ENCODE results near the gene DUSP2. TPM values are rescaled to one million over a fixed set of nuclear protein-coding genes. Genes with fewer than 3 reads are reported as not detected.

The DUSP2 gene
- total RNA-seq, 4 donors from 2014 or later: 2.4 to 33.3 (median 6.2) TPM

DNA sequence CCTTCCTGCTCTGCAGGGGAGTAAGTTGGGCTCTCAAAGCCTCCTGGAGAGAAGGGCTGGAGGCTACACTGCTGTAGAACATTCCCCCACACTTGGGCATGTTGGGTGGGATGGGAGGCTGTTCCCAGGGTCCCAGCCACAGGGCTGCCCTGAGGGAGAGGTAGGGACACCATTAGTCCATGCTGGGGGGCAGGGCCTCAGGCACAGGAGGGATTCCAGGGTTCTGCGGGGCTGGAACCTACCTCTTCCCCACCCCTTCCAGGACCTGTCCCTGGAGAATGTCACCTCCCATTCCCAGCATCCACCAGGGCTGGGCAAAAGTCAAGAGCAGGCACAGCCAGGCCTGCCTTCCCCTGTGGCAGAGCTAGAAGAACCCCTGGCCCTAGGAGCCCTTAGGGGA is 21.9 kb downstream of the DUSP2 start:
- H3K36me3 ChIP-seq: no peaks in the 10 kb centered on the region
- no peak overlapping the region for H3K27ac ChIP-seq
- no peaks in the 10 kb centered on the region for H3K27me3 ChIP-seq
- H3K9me3 ChIP-seq: no peaks in the 10 kb centered on the region
- intact Hi-C loops (cut with DNase I; ENCODE audit: low total_unique reads): no loop called here
- no peaks in the 10 kb centered on the region for H3K4me1 ChIP-seq
- no peak for TF ChIP-seq POLR2A (IDR thresholded peaks at IDR 0.05)
- TF ChIP-seq, protein P1, sequence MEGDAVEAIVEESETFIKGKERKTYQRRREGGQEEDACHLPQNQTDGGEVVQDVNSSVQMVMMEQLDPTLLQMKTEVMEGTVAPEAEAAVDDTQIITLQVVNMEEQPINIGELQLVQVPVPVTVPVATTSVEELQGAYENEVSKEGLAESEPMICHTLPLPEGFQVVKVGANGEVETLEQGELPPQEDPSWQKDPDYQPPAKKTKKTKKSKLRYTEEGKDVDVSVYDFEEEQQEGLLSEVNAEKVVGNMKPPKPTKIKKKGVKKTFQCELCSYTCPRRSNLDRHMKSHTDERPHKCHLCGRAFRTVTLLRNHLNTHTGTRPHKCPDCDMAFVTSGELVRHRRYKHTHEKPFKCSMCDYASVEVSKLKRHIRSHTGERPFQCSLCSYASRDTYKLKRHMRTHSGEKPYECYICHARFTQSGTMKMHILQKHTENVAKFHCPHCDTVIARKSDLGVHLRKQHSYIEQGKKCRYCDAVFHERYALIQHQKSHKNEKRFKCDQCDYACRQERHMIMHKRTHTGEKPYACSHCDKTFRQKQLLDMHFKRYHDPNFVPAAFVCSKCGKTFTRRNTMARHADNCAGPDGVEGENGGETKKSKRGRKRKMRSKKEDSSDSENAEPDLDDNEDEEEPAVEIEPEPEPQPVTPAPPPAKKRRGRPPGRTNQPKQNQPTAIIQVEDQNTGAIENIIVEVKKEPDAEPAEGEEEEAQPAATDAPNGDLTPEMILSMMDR (IDR thresholded peaks at IDR 0.05): no peak
- DNase-seq: no peak
- no peak overlapping the region for H3K4me3 ChIP-seq

DNA sequence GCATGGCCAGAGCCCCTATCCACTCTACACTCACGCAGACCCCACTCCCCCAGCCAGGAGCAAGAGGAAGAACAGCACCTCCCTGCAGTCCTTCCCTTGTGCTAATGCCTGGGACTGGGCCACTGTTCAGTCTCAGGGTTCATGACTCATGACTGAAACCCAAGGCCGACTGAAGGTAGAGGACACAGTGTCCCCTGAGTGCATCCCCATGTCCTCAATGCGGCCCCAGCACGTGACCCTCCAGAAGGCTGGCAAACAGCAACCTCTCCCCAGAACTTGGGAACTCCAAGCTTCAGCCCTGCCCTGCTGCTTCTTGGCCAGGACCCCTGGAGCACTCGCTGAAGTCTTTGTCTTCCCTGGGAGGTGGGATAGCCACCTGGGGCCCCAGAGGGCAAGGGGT is 22.8 kb downstream of the DUSP2 start:
- H3K36me3 ChIP-seq: no peaks in the 10 kb centered on the region
- no peak overlapping the region for H3K4me3 ChIP-seq
- TF ChIP-seq POLR2A (IDR thresholded peaks at IDR 0.05): no peak
- TF ChIP-seq, protein P1 (IDR thresholded peaks at IDR 0.05): no peak
- H3K27me3 ChIP-seq: no peaks in the 10 kb centered on the region
- intact Hi-C loops (cut with DNase I; ENCODE audit: low total_unique reads): no loop called here
- no peak overlapping the region for H3K27ac ChIP-seq
- no peak for DNase-seq
- no peaks in the 10 kb centered on the region for H3K9me3 ChIP-seq
- H3K4me1 ChIP-seq: peaks cover 0 to under 1% of the 10 kb centered on the region in 2 donors

GRCh38 chr2:96121414-96121813 is 23.8 kb downstream of the DUSP2 start:
- H3K9me3 ChIP-seq: no peaks in the 10 kb centered on the region
- no peak overlapping the region for H3K4me3 ChIP-seq
- TF ChIP-seq, protein P1 (IDR thresholded peaks at IDR 0.05): no peak
- TF ChIP-seq POLR2A (IDR thresholded peaks at IDR 0.05): no peak
- no peak overlapping the region for H3K27ac ChIP-seq
- no peak for DNase-seq
- H3K4me1 ChIP-seq: peaks cover 0 to 10% of the 10 kb centered on the region in 2 donors
- no peaks in the 10 kb centered on the region for H3K36me3 ChIP-seq
- intact Hi-C loops (cut with DNase I; ENCODE audit: low total_unique reads): no loop called here
- peaks cover 0 to 4% of the 10 kb centered on the region in 2 donors for H3K27me3 ChIP-seq

DNA sequence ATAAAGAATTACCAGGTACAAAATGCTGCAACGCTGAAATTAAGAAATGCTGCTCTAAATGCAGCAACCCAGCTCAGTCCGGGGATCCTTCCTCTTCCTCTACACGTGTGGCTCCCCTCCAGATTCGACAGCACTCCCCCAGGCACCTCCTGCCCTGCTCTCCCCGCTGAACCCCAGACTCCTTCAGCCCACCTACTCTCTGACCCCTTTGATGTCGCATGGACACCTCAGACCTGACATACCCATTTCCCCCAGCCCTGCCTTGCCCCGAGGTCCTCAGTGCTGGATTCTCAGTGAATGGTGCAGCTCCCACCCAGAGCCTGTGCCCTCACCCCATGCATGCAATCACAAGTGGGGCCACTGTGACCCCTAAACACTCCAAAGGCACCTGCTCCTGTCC is 24.2 kb downstream of the DUSP2 start:
- H3K36me3 ChIP-seq: no peaks in the 10 kb centered on the region
- intact Hi-C loops (cut with DNase I; ENCODE audit: low total_unique reads): no loop called here
- TF ChIP-seq, protein P1 (IDR thresholded peaks at IDR 0.05): no peak
- no peak for TF ChIP-seq POLR2A (IDR thresholded peaks at IDR 0.05)
- H3K4me3 ChIP-seq: no peak overlapping the region
- no peak overlapping the region for H3K27ac ChIP-seq
- no peaks in the 10 kb centered on the region for H3K9me3 ChIP-seq
- H3K27me3 ChIP-seq: peaks cover 0 to 9% of the 10 kb centered on the region in 2 donors
- no peak for DNase-seq
- H3K4me1 ChIP-seq: peaks cover 0 to 12% of the 10 kb centered on the region in 2 donors

DNA sequence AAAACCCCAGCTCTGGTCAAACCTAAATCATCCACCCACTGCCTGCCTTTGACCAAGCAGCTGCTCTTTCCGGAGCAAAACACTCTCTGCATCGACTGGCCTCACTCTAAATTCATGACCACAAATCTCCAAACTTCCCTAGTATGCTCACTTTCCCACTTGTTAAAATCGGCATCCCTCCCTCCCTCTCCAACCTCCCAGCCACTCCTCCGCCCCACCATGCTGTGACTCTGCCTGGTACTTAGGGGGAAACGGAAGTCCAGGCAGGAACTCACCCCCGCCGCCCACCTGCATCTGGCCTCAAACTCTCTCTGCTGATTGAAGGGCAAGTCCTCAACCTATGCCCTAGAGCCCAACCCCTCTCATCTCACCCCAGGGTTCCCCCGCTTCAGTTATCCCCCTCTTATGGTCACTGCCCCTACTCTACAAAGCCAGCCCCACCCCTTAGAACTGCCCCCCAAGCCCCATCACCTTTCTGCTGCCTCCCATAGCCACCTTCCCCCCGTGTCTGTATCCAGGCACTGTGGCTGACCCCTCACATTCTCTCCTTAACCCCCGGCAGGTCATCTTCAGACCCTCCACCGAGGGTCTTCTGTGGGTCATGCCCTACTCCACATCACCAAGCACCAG is 25.0 kb downstream of the DUSP2 start:
- intact Hi-C loops (cut with DNase I; ENCODE audit: low total_unique reads): no loop called here
- Histone ChIP-seq H3K9me3 (no peaks in the 10 kb centered on the region), H3K4me3 (no peak overlapping the region), H3K4me1 (peaks cover 0 to 13% of the 10 kb centered on the region in 2 donors), H3K36me3 (no peaks in the 10 kb centered on the region), H3K27me3 (peaks cover 0 to 12% of the 10 kb centered on the region in 2 donors), H3K27ac (no peak overlapping the region)
- TF ChIP-seq POLR2A (IDR thresholded peaks at IDR 0.05): no peak
- TF ChIP-seq, protein P1 (IDR thresholded peaks at IDR 0.05): no peak
- no peak for DNase-seq
